GM23338 (cell line): Measurements from ENCODE around the gene PRKCQ. TPM values are rescaled to one million over a fixed set of nuclear protein-coding genes. Genes with fewer than 3 reads are reported as not detected.

ENCODE experiments used
- ATAC-seq: fragments of 200-7000 bp; cut with Tn5 transposase; 3 replicates; pipeline ENCODE4 v1.9.1; 2020
- DNase-seq: peaks from one replicate; pipeline ENCODE4 v3.0.0-alpha.2; 2015; ENCODE audit warnings: low spot score
- H2AFZ ChIP-seq: fragments of 200-600 bp; sonication (generic); 2 replicates; pipeline ENCODE4 v1.8.0; 2016; ENCODE audit warnings: antibody characterized with exemption, mild to moderate bottlenecking, moderate library complexity
- H3F3A ChIP-seq: fragments of 200-600 bp; sonication (generic); replicated peaks from 2 replicates; pipeline ENCODE4 v1.8.0; 2017; ENCODE audit warnings: antibody characterized with exemption, mixed run types, low read depth
- H3K27ac ChIP-seq: fragments of 200-600 bp; sonication (generic); 2 replicates; pipeline ENCODE4 v1.6.1; 2016; ENCODE audit warnings: low read depth
- H3K27me3 ChIP-seq: fragments of 200-600 bp; sonication (generic); 2 replicates; pipeline ENCODE4 v1.8.0; 2016; ENCODE audit warnings: mild to moderate bottlenecking, mixed run types, moderate library complexity; ENCODE audit not compliant: insufficient read depth
- H3K36me3 ChIP-seq: fragments of 200-600 bp; sonication (generic); 2 replicates; pipeline ENCODE4 v1.8.0; 2016; ENCODE audit warnings: mild to moderate bottlenecking; ENCODE audit not compliant: insufficient read depth
- H3K4me1 ChIP-seq: fragments of 200-600 bp; sonication (generic); 2 replicates; pipeline ENCODE4 v1.8.0; 2016; ENCODE audit warnings: mild to moderate bottlenecking, moderate library complexity; ENCODE audit not compliant: insufficient read depth
- H3K4me2 ChIP-seq: fragments of 200-600 bp; sonication (generic); 2 replicates; pipeline ENCODE4 v1.7.1; 2017; ENCODE audit warnings: mixed run types
- H3K4me3 ChIP-seq: fragments of 200-600 bp; sonication (generic); 2 replicates; pipeline ENCODE4 v1.6.1; 2016; ENCODE audit warnings: mixed run types
- H3K79me2 ChIP-seq: fragments of 200-600 bp; sonication (generic); replicated peaks from 2 replicates; pipeline ENCODE4 v1.8.0; 2017; ENCODE audit warnings: mild to moderate bottlenecking; ENCODE audit not compliant: insufficient read depth
- H3K9me2 ChIP-seq: fragments of 200-600 bp; sonication (generic); 2 replicates; pipeline ENCODE4 v1.8.0; 2017; ENCODE audit not compliant: insufficient read depth
- H4K20me1 ChIP-seq: fragments of 200-600 bp; sonication (generic); replicated peaks from 2 replicates; pipeline ENCODE4 v1.8.0; 2017; ENCODE audit warnings: mild to moderate bottlenecking; ENCODE audit not compliant: insufficient read depth
- H3K27ac Mint-ChIP-seq: 2 replicates; pipeline ENCODE4 v1.8.0; 2020; ENCODE audit warnings: inconsistent platforms, mild to moderate bottlenecking, moderate library complexity, mixed read lengths
- H3K27me3 Mint-ChIP-seq: 3 replicates; pipeline ENCODE4 v1.8.0; 2022; ENCODE audit warnings: low read depth, mild to moderate bottlenecking, moderate library complexity, mixed read lengths, inconsistent platforms; ENCODE audit not compliant: insufficient read depth, poor library complexity
- H3K36me3 Mint-ChIP-seq: 3 replicates; pipeline ENCODE4 v1.8.0; 2021; ENCODE audit warnings: low read depth, mild to moderate bottlenecking, inconsistent platforms, moderate library complexity, mixed read lengths
- H3K4me1 Mint-ChIP-seq: 3 replicates; pipeline ENCODE4 v1.8.0; 2020; ENCODE audit warnings: mild to moderate bottlenecking, inconsistent platforms, mixed read lengths
- H3K4me3 Mint-ChIP-seq: 3 replicates; pipeline ENCODE4 v1.8.0; 2021; ENCODE audit warnings: moderate library complexity, mild to moderate bottlenecking, inconsistent platforms, mixed read lengths
- H3K9me3 Mint-ChIP-seq: 3 replicates; pipeline ENCODE4 v1.8.0; 2020; ENCODE audit warnings: moderate library complexity, mild to moderate bottlenecking, inconsistent platforms, mixed read lengths
- EZH2 ChIP-seq: fragments of 200-600 bp; sonication (generic); IDR thresholded peaks from one replicate; pipeline ENCODE4 v1.8.0; 2017; ENCODE audit warnings: antibody characterized with exemption, mild to moderate bottlenecking, low read depth; ENCODE audit not compliant: unreplicated experiment
- EZH2phosphoT487 ChIP-seq: fragments of 200-600 bp; sonication (generic); IDR thresholded peaks from one replicate; pipeline ENCODE4 v1.8.1; 2018; ENCODE audit warnings: antibody characterized with exemption; ENCODE audit not compliant: unreplicated experiment
- JUNB ChIP-seq: IDR thresholded peaks from one replicate; pipeline ENCODE4 v1.6.1; 2016; ENCODE audit warnings: antibody characterized with exemption; ENCODE audit not compliant: unreplicated experiment
- NANOG ChIP-seq: IDR thresholded peaks from 2 replicates; pipeline ENCODE4 v1.6.1; 2016; ENCODE audit warnings: antibody characterized with exemption, borderline replicate concordance
- POLR2AphosphoS5 ChIP-seq: IDR thresholded peaks from 2 replicates; pipeline ENCODE4 v1.6.1; 2016; ENCODE audit warnings: antibody characterized with exemption, low read depth
- STAT1 ChIP-seq: IDR thresholded peaks from one replicate; pipeline ENCODE4 v1.6.1; 2016; ENCODE audit warnings: antibody characterized with exemption; ENCODE audit not compliant: unreplicated experiment
- ZNF114 ChIP-seq: fragments of 250-450 bp; sonication (Bioruptor Pico); IDR thresholded peaks from 2 replicates; pipeline ENCODE4 v1.5.0; 2020; ENCODE audit warnings: mild to moderate bottlenecking, moderate library complexity
- ZNF331 ChIP-seq: fragments of 250-450 bp; sonication (Bioruptor Pico); IDR thresholded peaks from 2 replicates; pipeline ENCODE4 v1.5.0; 2020; ENCODE audit warnings: low read depth, mild to moderate bottlenecking, moderate library complexity
- polyA plus RNA-seq: library from polyadenylated mRNA; unstranded; fragments of >200 nt; fragmentation: Nextera tagmentation; extraction: Ambion mirVana; gene quantifications from 2 replicates; pipeline ENCODE4 v1.2.1, GENCODE V29; 2016
- total RNA-seq: library from RNA; depleted of rRNA; stranded (reverse); fragments of >200 nt; shearing (Covaris generic); gene quantifications from 2 replicates; pipeline ENCODE4 v1.2.3, GENCODE V29; 2014
- TF ChIP-seq, protein P1 (sequence below): IDR thresholded peaks from one replicate; pipeline ENCODE4 v1.6.1; 2018; ENCODE audit warnings: antibody characterized with exemption; ENCODE audit not compliant: unreplicated experiment
- TF ChIP-seq, protein P2 (sequence below): fragments of 250-450 bp; sonication (Bioruptor Pico); IDR thresholded peaks from 2 replicates; pipeline ENCODE4 v1.5.0; 2020; ENCODE audit warnings: mild to moderate bottlenecking, moderate library complexity

PRKCQ gene
- total and polyA plus RNA-seq, 2 experiments from 2014 or later = 12.6 to 28.5 TPM

DNA sequence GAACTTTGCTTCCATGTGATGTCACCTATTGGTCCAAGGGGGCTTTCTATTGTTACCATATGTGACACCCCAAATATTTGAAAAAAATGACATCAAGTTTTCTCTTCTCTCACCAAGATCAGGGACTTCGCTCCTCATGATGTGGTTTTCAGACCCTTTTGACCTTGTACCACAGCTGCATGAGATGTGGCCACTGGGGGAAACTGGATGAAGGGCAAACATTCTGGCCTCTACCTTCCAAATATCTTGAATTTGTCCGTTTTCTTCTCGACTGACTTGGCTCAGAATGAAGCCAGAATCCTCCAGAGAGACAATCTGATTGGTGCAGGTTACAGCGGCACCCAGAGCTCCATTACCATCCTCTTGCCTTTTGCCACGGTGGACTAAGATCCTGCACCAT, 122.7 kb downstream of the PRKCQ start:
- Histone ChIP-seq H3K27me3 (no peaks in the 10 kb centered on the region), H3K36me3 (peaks cover 29% of the 10 kb centered on the region), H3K4me1 (no peaks in the 10 kb centered on the region), H3K79me2 (no peaks in the 10 kb centered on the region), H3F3A (no peaks in the 10 kb centered on the region), H3K4me3 (no peak overlapping the region), H2AFZ (no peak overlapping the region), H4K20me1 (no peaks in the 10 kb centered on the region), H3K27ac (no peak overlapping the region), H3K9me2 (peaks cover 14% of the 10 kb centered on the region; the same call in 1 of the 2 replicates), H3K4me2 (no peak overlapping the region)
- Mint-ChIP-seq H3K27ac (no peak overlapping the region), H3K27me3 (no peaks in the 10 kb centered on the region), H3K36me3 (peaks cover 77% of the 10 kb centered on the region), H3K4me1 (no peaks in the 10 kb centered on the region), H3K4me3 (no peak overlapping the region), H3K9me3 (peaks cover 4% of the 10 kb centered on the region)
- no peak for TF ChIP-seq STAT1
- no peak for TF ChIP-seq POLR2AphosphoS5
- TF ChIP-seq, protein P1, sequence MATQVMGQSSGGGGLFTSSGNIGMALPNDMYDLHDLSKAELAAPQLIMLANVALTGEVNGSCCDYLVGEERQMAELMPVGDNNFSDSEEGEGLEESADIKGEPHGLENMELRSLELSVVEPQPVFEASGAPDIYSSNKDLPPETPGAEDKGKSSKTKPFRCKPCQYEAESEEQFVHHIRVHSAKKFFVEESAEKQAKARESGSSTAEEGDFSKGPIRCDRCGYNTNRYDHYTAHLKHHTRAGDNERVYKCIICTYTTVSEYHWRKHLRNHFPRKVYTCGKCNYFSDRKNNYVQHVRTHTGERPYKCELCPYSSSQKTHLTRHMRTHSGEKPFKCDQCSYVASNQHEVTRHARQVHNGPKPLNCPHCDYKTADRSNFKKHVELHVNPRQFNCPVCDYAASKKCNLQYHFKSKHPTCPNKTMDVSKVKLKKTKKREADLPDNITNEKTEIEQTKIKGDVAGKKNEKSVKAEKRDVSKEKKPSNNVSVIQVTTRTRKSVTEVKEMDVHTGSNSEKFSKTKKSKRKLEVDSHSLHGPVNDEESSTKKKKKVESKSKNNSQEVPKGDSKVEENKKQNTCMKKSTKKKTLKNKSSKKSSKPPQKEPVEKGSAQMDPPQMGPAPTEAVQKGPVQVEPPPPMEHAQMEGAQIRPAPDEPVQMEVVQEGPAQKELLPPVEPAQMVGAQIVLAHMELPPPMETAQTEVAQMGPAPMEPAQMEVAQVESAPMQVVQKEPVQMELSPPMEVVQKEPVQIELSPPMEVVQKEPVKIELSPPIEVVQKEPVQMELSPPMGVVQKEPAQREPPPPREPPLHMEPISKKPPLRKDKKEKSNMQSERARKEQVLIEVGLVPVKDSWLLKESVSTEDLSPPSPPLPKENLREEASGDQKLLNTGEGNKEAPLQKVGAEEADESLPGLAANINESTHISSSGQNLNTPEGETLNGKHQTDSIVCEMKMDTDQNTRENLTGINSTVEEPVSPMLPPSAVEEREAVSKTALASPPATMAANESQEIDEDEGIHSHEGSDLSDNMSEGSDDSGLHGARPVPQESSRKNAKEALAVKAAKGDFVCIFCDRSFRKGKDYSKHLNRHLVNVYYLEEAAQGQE = no peak
- TF ChIP-seq ZNF114 = no peak
- TF ChIP-seq NANOG = no peak
- TF ChIP-seq EZH2 = no peak
- no peak for TF ChIP-seq JUNB
- TF ChIP-seq ZNF331 = no peak
- no peak for TF ChIP-seq EZH2phosphoT487
- TF ChIP-seq, protein P2, sequence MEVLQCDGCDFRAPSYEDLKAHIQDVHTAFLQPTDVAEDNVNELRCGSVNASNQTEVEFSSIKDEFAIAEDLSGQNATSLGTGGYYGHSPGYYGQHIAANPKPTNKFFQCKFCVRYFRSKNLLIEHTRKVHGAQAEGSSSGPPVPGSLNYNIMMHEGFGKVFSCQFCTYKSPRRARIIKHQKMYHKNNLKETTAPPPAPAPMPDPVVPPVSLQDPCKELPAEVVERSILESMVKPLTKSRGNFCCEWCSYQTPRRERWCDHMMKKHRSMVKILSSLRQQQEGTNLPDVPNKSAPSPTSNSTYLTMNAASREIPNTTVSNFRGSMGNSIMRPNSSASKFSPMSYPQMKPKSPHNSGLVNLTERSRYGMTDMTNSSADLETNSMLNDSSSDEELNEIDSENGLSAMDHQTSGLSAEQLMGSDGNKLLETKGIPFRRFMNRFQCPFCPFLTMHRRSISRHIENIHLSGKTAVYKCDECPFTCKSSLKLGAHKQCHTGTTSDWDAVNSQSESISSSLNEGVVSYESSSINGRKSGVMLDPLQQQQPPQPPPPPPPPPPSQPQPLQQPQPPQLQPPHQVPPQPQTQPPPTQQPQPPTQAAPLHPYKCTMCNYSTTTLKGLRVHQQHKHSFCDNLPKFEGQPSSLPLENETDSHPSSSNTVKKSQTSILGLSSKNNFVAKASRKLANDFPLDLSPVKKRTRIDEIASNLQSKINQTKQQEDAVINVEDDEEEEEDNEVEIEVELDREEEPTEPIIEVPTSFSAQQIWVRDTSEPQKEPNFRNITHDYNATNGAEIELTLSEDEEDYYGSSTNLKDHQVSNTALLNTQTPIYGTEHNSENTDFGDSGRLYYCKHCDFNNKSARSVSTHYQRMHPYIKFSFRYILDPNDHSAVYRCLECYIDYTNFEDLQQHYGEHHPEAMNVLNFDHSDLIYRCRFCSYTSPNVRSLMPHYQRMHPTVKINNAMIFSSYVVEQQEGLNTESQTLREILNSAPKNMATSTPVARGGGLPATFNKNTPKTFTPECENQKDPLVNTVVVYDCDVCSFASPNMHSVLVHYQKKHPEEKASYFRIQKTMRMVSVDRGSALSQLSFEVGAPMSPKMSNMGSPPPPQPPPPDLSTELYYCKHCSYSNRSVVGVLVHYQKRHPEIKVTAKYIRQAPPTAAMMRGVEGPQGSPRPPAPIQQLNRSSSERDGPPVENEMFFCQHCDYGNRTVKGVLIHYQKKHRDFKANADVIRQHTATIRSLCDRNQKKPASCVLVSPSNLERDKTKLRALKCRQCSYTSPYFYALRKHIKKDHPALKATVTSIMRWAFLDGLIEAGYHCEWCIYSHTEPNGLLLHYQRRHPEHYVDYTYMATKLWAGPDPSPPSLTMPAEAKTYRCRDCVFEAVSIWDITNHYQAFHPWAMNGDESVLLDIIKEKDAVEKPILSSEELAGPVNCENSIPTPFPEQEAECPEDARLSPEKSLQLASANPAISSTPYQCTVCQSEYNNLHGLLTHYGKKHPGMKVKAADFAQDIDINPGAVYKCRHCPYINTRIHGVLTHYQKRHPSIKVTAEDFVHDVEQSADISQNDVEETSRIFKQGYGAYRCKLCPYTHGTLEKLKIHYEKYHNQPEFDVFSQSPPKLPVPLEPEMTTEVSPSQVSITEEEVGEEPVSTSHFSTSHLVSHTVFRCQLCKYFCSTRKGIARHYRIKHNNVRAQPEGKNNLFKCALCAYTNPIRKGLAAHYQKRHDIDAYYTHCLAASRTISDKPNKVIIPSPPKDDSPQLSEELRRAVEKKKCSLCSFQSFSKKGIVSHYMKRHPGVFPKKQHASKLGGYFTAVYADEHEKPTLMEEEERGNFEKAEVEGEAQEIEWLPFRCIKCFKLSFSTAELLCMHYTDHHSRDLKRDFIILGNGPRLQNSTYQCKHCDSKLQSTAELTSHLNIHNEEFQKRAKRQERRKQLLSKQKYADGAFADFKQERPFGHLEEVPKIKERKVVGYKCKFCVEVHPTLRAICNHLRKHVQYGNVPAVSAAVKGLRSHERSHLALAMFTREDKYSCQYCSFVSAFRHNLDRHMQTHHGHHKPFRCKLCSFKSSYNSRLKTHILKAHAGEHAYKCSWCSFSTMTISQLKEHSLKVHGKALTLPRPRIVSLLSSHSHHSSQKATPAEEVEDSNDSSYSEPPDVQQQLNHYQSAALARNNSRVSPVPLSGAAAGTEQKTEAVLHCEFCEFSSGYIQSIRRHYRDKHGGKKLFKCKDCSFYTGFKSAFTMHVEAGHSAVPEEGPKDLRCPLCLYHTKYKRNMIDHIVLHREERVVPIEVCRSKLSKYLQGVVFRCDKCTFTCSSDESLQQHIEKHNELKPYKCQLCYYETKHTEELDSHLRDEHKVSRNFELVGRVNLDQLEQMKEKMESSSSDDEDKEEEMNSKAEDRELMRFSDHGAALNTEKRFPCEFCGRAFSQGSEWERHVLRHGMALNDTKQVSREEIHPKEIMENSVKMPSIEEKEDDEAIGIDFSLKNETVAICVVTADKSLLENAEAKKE (CRISPR knock-in tag) = no peak
- no peak for ATAC-seq
- DNase-seq = no peak
